ENCODE results near the gene ZBTB21.

ZBTB21 gene

GRCh38 chr21:41987310-41987709, 22.9 kb downstream of the ZBTB21 start:
- no peak for DNase-seq

- no peak for DNase-seq
These were observed 24.3 kb downstream of the ZBTB21 start for GRCh38 chr21:41985662-41986416.

- DNase-seq, result no peak
These were observed 26.9 kb downstream of the ZBTB21 start for GRCh38 chr21:41983229-41983628.

- DNase-seq, result no peak
These were observed 29.6 kb downstream of the ZBTB21 start for GRCh38 chr21:41980561-41980960.

GRCh38 chr21:41979751-41980369, 30.3 kb downstream of the ZBTB21 start:
- DNase-seq, result no peak

GRCh38 chr21:41979335-41979734, 30.8 kb downstream of the ZBTB21 start:
- DNase-seq, result no peak

- no peak for DNase-seq
These were observed 32.9 kb downstream of the ZBTB21 start for GRCh38 chr21:41977034-41977950.

GRCh38 chr21:41976611-41977010, 33.5 kb downstream of the ZBTB21 start:
- no peak for DNase-seq

- DNase-seq, result no peak
These were observed 34.5 kb downstream of the ZBTB21 start for GRCh38 chr21:41975391-41976272.

GRCh38 chr21:41974752-41975053, 35.5 kb downstream of the ZBTB21 start:
- no peak for DNase-seq

- no peak for DNase-seq
These were observed 36.1 kb downstream of the ZBTB21 start for GRCh38 chr21:41973861-41974751.

GRCh38 chr21:41973427-41973831, 36.7 kb downstream of the ZBTB21 start:
- no peak for DNase-seq

GRCh38 chr21:41972511-41973205, 37.5 kb downstream of the ZBTB21 start:
- DNase-seq, result no peak

- no peak for DNase-seq
These were observed 38.3 kb downstream of the ZBTB21 start for GRCh38 chr21:41971891-41972290.

- no peak for DNase-seq
These were observed 39.2 kb downstream of the ZBTB21 start for GRCh38 chr21:41970751-41971653.

- DNase-seq, result no peak
These were observed 40.1 kb downstream of the ZBTB21 start for GRCh38 chr21:41970106-41970391.

- DNase-seq, result no peak
These were observed 42.5 kb downstream of the ZBTB21 start for GRCh38 chr21:41967708-41968107.

- no peak for DNase-seq
These were observed 43.1 kb downstream of the ZBTB21 start for GRCh38 chr21:41966872-41967621.

Measured in KG1 (cell line).